Panc1 (cell line): Measurements from ENCODE around the gene GBP3. TPM values are rescaled to one million over a fixed set of nuclear protein-coding genes. Genes with fewer than 3 reads are reported as not detected.

Experiments used
- ATAC-seq: fragments of 200-7000 bp; cut with Tn5 transposase; 2 replicates; pipeline ENCODE4 v1.9.1; 2020; ENCODE audit warnings: mild to moderate bottlenecking, moderate library complexity
- BruUV-seq: library from RNA; stranded (reverse); fragments of 400-500 nt; replicated peaks from 2 replicates; lab custom pipeline; 2021; lab: Mats Ljungman, UMichigan
- CTCF ChIA-PET: fragments of 300-600 bp; sonication (Branson Sonifier 250); formaldehyde crosslinking; loops from one replicate; lab custom pipeline; 2022; ENCODE audit warnings: antibody characterized with exemption; lab: Charles Lee
- POLR2A ChIA-PET: fragments of 300-600 bp; sonication (Branson Sonifier 250); formaldehyde crosslinking; loops from one replicate; lab custom pipeline; 2022; ENCODE audit warnings: antibody characterized with exemption; lab: Charles Lee
- DNase-seq: peaks from one replicate; pipeline ENCODE4 v3.0.0-alpha.2; 2010; ENCODE audit warnings: low read depth, low spot score
- H3K27ac ChIP-seq: 2 replicates; pipeline ENCODE4 v1.5.1; 2011; ENCODE audit warnings: mild to moderate bottlenecking, low read length, inconsistent platforms
- H3K27me3 ChIP-seq: fragments of 200-500 bp; sonication (Bioruptor generic); 2 replicates; pipeline ENCODE4 v1.6.0; 2014; ENCODE audit warnings: low read length, inconsistent platforms; ENCODE audit not compliant: control insufficient read depth, insufficient read depth
- H3K36me3 ChIP-seq: fragments of 200-500 bp; sonication (Bioruptor generic); 2 replicates; pipeline ENCODE4 v1.5.1; 2014; ENCODE audit warnings: inconsistent platforms, mild to moderate bottlenecking, low read length, moderate library complexity; ENCODE audit not compliant: control insufficient read depth, insufficient read depth
- H3K4me1 ChIP-seq: 2 replicates; pipeline ENCODE4 v1.5.1; 2011; ENCODE audit warnings: inconsistent platforms, mild to moderate bottlenecking, low read length, moderate library complexity; ENCODE audit not compliant: control insufficient read depth, insufficient read depth
- H3K4me3 ChIP-seq, 2 experiments: 2 replicates each; pipeline ENCODE4 v1.5.1; 2011 to 2012; ENCODE audit warnings: low read depth in 2 of 2, low read length in 2 of 2, mild to moderate bottlenecking in 2 of 2, inconsistent platforms in 1 of 2, moderate library complexity in 1 of 2
- H3K9me3 ChIP-seq: fragments of 200-500 bp; sonication (Bioruptor generic); 2 replicates; pipeline ENCODE4 v1.5.1; 2014; ENCODE audit warnings: low read depth, mild to moderate bottlenecking, inconsistent platforms, low read length, moderate library complexity; ENCODE audit not compliant: control insufficient read depth, insufficient read depth
- CTCF ChIP-seq: fragments of 450-650 bp; IDR thresholded peaks from 2 replicates; pipeline ENCODE4 v1.5.1; 2017; ENCODE audit warnings: mild to moderate bottlenecking
- POLR2AphosphoS5 ChIP-seq: IDR thresholded peaks from 2 replicates; pipeline ENCODE4 v1.6.1; 2012; ENCODE audit warnings: mild to moderate bottlenecking, low read depth, low read length, moderate library complexity
- REST ChIP-seq, 2 experiments: IDR thresholded peaks; 2 replicates each; pipeline ENCODE4 v1.6.1; 2011 to 2012; ENCODE audit warnings: low read depth in 2 of 2, control low read depth in 1 of 2, low read length in 1 of 2, mild to moderate bottlenecking in 1 of 2, moderate library complexity in 1 of 2; ENCODE audit not compliant: insufficient read depth in 1 of 2
- SIN3A ChIP-seq: IDR thresholded peaks from 2 replicates; pipeline ENCODE4 v1.6.1; 2012; ENCODE audit warnings: low read depth, mild to moderate bottlenecking, low read length, moderate library complexity, borderline replicate concordance; ENCODE audit not compliant: insufficient read depth
- TCF7L2 ChIP-seq: IDR thresholded peaks from 2 replicates; pipeline ENCODE4 v1.6.1; 2011; ENCODE audit warnings: mild to moderate bottlenecking, low read depth, low read length, inconsistent platforms
- in situ Hi-C: cut with HindIII; loops from 2 replicates; pipeline ENCODE4 v1.10.0; 2016; ENCODE audit warnings: low sequenced_read_pairs, low pct_unique_long_range_greater_than_20kb
- intact Hi-C: fragments of 100-400 bp; cut with micrococcal nuclease; formaldehyde crosslinking; loops from one replicate; pipeline ENCODE4 v1.10.0; 2022; ENCODE audit not compliant: unreplicated experiment
- total RNA-seq: library from RNA; stranded (reverse); gene quantifications from one replicate; pipeline ENCODE4 v1.2.1, GENCODE V29; 2021; ENCODE audit not compliant: unreplicated experiment

Gene GBP3
- total RNA-seq, 1 experiment from 2014 or later, result 2.5 TPM

GRCh38 chr1:88961647-88962275, 60.9 kb downstream of the GBP3 start:
- no peaks in the 10 kb centered on the region for H3K27me3 ChIP-seq
- DNase-seq, result no peak
- in situ Hi-C loops, result no loop called here
- ChIA-PET CTCF (no interaction called here), POLR2A (no interaction called here)
- BruUV-seq, result no TSS peak
- no peak overlapping the region for H3K4me3 ChIP-seq
- no peak for ATAC-seq
- no peaks in the 10 kb centered on the region for H3K4me1 ChIP-seq
- H3K36me3 ChIP-seq, result peaks cover 24% of the 10 kb centered on the region
- no peak overlapping the region for H3K27ac ChIP-seq
- intact Hi-C loops, result no loop called here
- no peak for TF ChIP-seq CTCF
- no peak for TF ChIP-seq REST (IDR thresholded peaks at IDR 0.05; ENCODE audit: insufficient read depth in 1 of 2, low read depth in 2 of 2, low read length in 1 of 2)
- no peak for TF ChIP-seq TCF7L2
- TF ChIP-seq POLR2AphosphoS5, result no peak
- TF ChIP-seq SIN3A, result no peak
- no peaks in the 10 kb centered on the region for H3K9me3 ChIP-seq

GRCh38 chr1:88961081-88961480, 61.6 kb downstream of the GBP3 start:
- intact Hi-C loops, result no loop called here
- Histone ChIP-seq H3K9me3 (no peaks in the 10 kb centered on the region), H3K27me3 (no peaks in the 10 kb centered on the region), H3K36me3 (peaks cover 18% of the 10 kb centered on the region; the same call in 1 of the 2 replicates), H3K4me3 (no peak overlapping the region), H3K27ac (no peak overlapping the region), H3K4me1 (no peaks in the 10 kb centered on the region)
- ChIA-PET CTCF (no interaction called here), POLR2A (no interaction called here)
- in situ Hi-C loops, result no loop called here
- DNase-seq (no peak), ATAC-seq (no peak)
- TF ChIP-seq CTCF (no peak), TCF7L2 (no peak), REST (IDR thresholded peaks at IDR 0.05; ENCODE audit: insufficient read depth in 1 of 2, low read depth in 2 of 2, low read length in 1 of 2) (no peak), SIN3A (no peak), POLR2AphosphoS5 (no peak)
- no TSS peak for BruUV-seq

Other genes with a start within 250 kb of the GBP3 start
- 27.0 TPM for gene GTF2B, start 131.3 kb downstream of the GBP3 start, total RNA-seq
- gene KYAT3, start 30.2 kb downstream of the GBP3 start, total RNA-seq, result 18.5 TPM
- 9.6 TPM for gene RBMXL1, start 30.2 kb downstream of the GBP3 start, total RNA-seq
- gene GBP1, start 42.3 kb upstream of the GBP3 start, total RNA-seq, result 0.80 TPM
- gene GBP2, start 103.2 kb upstream of the GBP3 start, total RNA-seq, result 3.0 TPM
- not detected for gene GBP7, start 153.1 kb upstream of the GBP3 start, total RNA-seq
- gene GBP4, start 176.1 kb upstream of the GBP3 start, total RNA-seq, result 3.3 TPM
- gene GBP5, start 250.0 kb upstream of the GBP3 start, total RNA-seq, result 0.10 TPM